Kidney capillary endothelial cell (primary cell): ENCODE results near the gene POM121.
"Not testable (repeated sequence)": the region's sequence is repeated elsewhere in the genome, so short reads cannot be mapped to it uniquely, and the experiment has no call there.

Experiments
- DNase-seq: peaks from one replicate; pipeline ENCODE4 v3.0.0-alpha.2; 2018; ENCODE audit warnings: low spot score

POM121 gene

GRCh38 chr7:72997887-72998468, 73.1 kb downstream of the POM121 start:
- not testable (repeated sequence) for DNase-seq
